Measurements from ENCODE around the gene NGDN.
"Not testable (repeated sequence)": the region's sequence is repeated elsewhere in the genome, so short reads cannot be mapped to it uniquely, and the experiment has no call there.

NGDN gene

GRCh38 chr14:23438101-23438971, 31.2 kb upstream of the NGDN start:
- DNase-seq (ENCODE audit: low spot score) = no peak

GRCh38 chr14:23439107-23439835, 30.2 kb upstream of the NGDN start:
- DNase-seq (ENCODE audit: low spot score) = no peak

- DNase-seq (ENCODE audit: low spot score) = no peak
Measured at GRCh38 chr14:23441076-23441475, 28.4 kb upstream of the NGDN start.

GRCh38 chr14:23442721-23443356, 26.7 kb upstream of the NGDN start:
- DNase-seq (ENCODE audit: low spot score) = no peak

- no peak for DNase-seq (ENCODE audit: low spot score)
Measured at GRCh38 chr14:23443411-23443812, 26.1 kb upstream of the NGDN start.

- no peak for DNase-seq (ENCODE audit: low spot score)
Measured at GRCh38 chr14:23443881-23444280, 25.6 kb upstream of the NGDN start.

- DNase-seq (ENCODE audit: low spot score) = no peak
Measured at GRCh38 chr14:23444314-23444713, 25.2 kb upstream of the NGDN start.

- DNase-seq (ENCODE audit: low spot score) = no peak
Measured at GRCh38 chr14:23445773-23446172, 23.7 kb upstream of the NGDN start.

- DNase-seq (ENCODE audit: low spot score) = no peak
Measured at GRCh38 chr14:23446291-23446851, 23.1 kb upstream of the NGDN start.

GRCh38 chr14:23447361-23448350, 21.8 kb upstream of the NGDN start:
- no peak for DNase-seq (ENCODE audit: low spot score)

- DNase-seq (ENCODE audit: low spot score) = no peak
Measured at GRCh38 chr14:23449314-23449713, 20.2 kb upstream of the NGDN start.

- DNase-seq (ENCODE audit: low spot score) = no peak
Measured at GRCh38 chr14:23450379-23450778, 19.1 kb upstream of the NGDN start.

- DNase-seq (ENCODE audit: low spot score) = no peak
Measured at GRCh38 chr14:23452237-23452636, 17.3 kb upstream of the NGDN start.

- no peak for DNase-seq (ENCODE audit: low spot score)
Measured at GRCh38 chr14:23454445-23454856, 15.1 kb upstream of the NGDN start.

- DNase-seq (ENCODE audit: low spot score) = not testable (repeated sequence)
Measured at GRCh38 chr14:23456883-23457586, 12.5 kb upstream of the NGDN start.

- DNase-seq (ENCODE audit: low spot score) = no peak
Measured at GRCh38 chr14:23457587-23458445, 11.7 kb upstream of the NGDN start.

- DNase-seq (ENCODE audit: low spot score) = no peak
Measured at GRCh38 chr14:23460960-23461359, 8.5 kb upstream of the NGDN start.

GRCh38 chr14:23464700-23465099, 4.8 kb upstream of the NGDN start:
- no peak for DNase-seq (ENCODE audit: low spot score)

GRCh38 chr14:23465261-23465660, 4.2 kb upstream of the NGDN start:
- DNase-seq (ENCODE audit: low spot score) = no peak

GRCh38 chr14:23468704-23469126, 788 bp upstream of the NGDN start:
- no peak for DNase-seq (ENCODE audit: low spot score)

Data from germinal center (tissue), 1 donor.